Pons (tissue), 1 donor: ENCODE data around the gene APC2.

Source experiments
- DNase-seq: peaks from one replicate; pipeline ENCODE4 v3.0.0-alpha.2; 2016; ENCODE audit warnings: low spot score

Gene APC2

GRCh38 chr19:1481224-1481892 lies 31.4 kb downstream of the APC2 start:
- no peak for DNase-seq

GRCh38 chr19:1481893-1482360 lies 32.0 kb downstream of the APC2 start:
- no peak for DNase-seq

- no peak for DNase-seq
Observed at GRCh38 chr19:1482361-1483130, 32.6 kb downstream of the APC2 start.

- DNase-seq: no peak
Observed at GRCh38 chr19:1483131-1483978, 33.4 kb downstream of the APC2 start.

GRCh38 chr19:1483979-1484428 lies 34.1 kb downstream of the APC2 start:
- DNase-seq: no peak

GRCh38 chr19:1486720-1487575 lies 37.0 kb downstream of the APC2 start:
- no peak for DNase-seq

- no peak for DNase-seq
Observed at GRCh38 chr19:1487576-1488281, 37.8 kb downstream of the APC2 start.

- DNase-seq: no peak
Observed at GRCh38 chr19:1488282-1488601, 38.3 kb downstream of the APC2 start.

- peak; percentile 26 for DNase-seq
Observed at GRCh38 chr19:1489463-1490310, 39.8 kb downstream of the APC2 start.

GRCh38 chr19:1490311-1491113 lies 40.6 kb downstream of the APC2 start, which contains the start of gene PCSK4:
TSS of gene PCSK4 (minus strand) at chr19:1490350. CDS start at chr19:1490346, 4 bp downstream.
- DNase-seq: peak; percentile 99

GRCh38 chr19:1491114-1491848 lies 41.4 kb downstream of the APC2 start, which contains the start of gene REEP6:
TSS of gene REEP6 (plus strand) at chr19:1491181. CDS start at chr19:1491270, 89 bp downstream.
- DNase-seq: no peak

- DNase-seq: no peak
Observed at GRCh38 chr19:1491849-1492170, 41.9 kb downstream of the APC2 start.

GRCh38 chr19:1492474-1493006 lies 42.6 kb downstream of the APC2 start:
- DNase-seq: no peak

GRCh38 chr19:1494115-1494815 lies 44.3 kb downstream of the APC2 start:
- no peak for DNase-seq

- no peak for DNase-seq
Observed at GRCh38 chr19:1495051-1495798, 45.3 kb downstream of the APC2 start.

GRCh38 chr19:1495799-1496713 lies 46.1 kb downstream of the APC2 start:
- DNase-seq: no peak
